Ishikawa (cell line): ENCODE measurements around the gene PERCC1.

ENCODE experiments used
- CEBPB ChIP-seq: IDR thresholded peaks from 2 replicates; pipeline ENCODE4 v1.6.1; 2012
- CREB1 ChIP-seq: IDR thresholded peaks from 2 replicates; pipeline ENCODE4 v1.6.1; 2012; ENCODE audit warnings: low read depth
- EP300 ChIP-seq: IDR thresholded peaks from 2 replicates; pipeline ENCODE4 v1.6.1; 2012; ENCODE audit warnings: borderline replicate concordance
- RAD21 ChIP-seq: IDR thresholded peaks from 2 replicates; pipeline ENCODE4 v1.6.1; 2012; ENCODE audit warnings: low read depth
- YY1 ChIP-seq: IDR thresholded peaks from 2 replicates; pipeline ENCODE4 v1.6.1; 2012; ENCODE audit warnings: low read depth
- TF ChIP-seq, protein P1 (sequence below): IDR thresholded peaks from 2 replicates; pipeline ENCODE4 v1.6.1; 2012
- TF ChIP-seq, protein P2 (sequence below): IDR thresholded peaks from 2 replicates; pipeline ENCODE4 v1.6.1; 2012

DNA sequence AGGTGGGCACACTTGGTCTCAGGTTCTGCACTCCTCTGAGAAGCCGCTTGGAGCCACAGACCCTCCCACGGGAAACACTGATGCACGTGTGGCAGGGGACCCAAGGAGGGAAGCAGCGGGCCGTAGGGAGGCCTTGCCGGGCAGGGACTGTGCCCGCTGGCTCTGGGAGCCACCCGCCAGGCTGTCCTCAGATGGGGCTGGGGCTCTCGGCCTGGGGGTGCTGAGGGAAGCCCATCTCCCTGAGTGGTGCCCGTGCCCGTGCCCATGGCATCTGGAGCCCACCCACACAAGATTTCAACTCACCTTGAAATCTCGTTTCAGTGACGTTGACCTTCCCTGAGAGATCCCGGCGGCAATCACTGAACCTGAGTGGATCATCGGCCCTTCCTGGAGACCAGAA, 26.1 kb downstream of the PERCC1 start:
- no peak for TF ChIP-seq CEBPB
- TF ChIP-seq EP300, result no peak
- TF ChIP-seq, protein P1, sequence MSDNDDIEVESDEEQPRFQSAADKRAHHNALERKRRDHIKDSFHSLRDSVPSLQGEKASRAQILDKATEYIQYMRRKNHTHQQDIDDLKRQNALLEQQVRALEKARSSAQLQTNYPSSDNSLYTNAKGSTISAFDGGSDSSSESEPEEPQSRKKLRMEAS, result no peak
- no peak for TF ChIP-seq RAD21
- TF ChIP-seq, protein P2, sequence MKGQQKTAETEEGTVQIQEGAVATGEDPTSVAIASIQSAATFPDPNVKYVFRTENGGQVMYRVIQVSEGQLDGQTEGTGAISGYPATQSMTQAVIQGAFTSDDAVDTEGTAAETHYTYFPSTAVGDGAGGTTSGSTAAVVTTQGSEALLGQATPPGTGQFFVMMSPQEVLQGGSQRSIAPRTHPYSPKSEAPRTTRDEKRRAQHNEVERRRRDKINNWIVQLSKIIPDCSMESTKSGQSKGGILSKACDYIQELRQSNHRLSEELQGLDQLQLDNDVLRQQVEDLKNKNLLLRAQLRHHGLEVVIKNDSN, result no peak
- no peak for TF ChIP-seq CREB1
- TF ChIP-seq YY1, result no peak
